Measurements from ENCODE around the gene LIPC.

Gene LIPC

DNA sequence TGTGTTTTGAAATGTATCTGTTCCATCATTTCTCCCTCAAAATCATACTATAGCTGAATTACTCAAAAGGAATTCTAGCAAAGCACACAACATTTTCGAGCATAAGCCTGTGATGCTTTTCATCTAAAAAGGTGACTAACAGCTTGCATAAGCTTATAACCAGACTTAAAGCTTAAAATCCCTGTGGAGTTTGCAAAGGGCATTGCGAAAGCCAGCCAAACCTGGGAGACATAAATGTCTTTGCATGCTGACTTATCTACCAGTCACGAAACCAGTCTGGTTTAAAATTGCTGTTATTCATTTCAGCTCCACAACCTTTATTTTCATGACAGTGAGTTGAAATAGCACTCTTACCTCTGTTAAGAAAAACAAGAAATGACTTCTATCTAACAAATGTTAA is 35.6 kb upstream of the LIPC start:
- TF ChIP-seq, protein P1, sequence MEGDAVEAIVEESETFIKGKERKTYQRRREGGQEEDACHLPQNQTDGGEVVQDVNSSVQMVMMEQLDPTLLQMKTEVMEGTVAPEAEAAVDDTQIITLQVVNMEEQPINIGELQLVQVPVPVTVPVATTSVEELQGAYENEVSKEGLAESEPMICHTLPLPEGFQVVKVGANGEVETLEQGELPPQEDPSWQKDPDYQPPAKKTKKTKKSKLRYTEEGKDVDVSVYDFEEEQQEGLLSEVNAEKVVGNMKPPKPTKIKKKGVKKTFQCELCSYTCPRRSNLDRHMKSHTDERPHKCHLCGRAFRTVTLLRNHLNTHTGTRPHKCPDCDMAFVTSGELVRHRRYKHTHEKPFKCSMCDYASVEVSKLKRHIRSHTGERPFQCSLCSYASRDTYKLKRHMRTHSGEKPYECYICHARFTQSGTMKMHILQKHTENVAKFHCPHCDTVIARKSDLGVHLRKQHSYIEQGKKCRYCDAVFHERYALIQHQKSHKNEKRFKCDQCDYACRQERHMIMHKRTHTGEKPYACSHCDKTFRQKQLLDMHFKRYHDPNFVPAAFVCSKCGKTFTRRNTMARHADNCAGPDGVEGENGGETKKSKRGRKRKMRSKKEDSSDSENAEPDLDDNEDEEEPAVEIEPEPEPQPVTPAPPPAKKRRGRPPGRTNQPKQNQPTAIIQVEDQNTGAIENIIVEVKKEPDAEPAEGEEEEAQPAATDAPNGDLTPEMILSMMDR (IDR thresholded peaks at IDR 0.05; ENCODE audit: control insufficient read depth, insufficient read depth, low read depth, low read length, missing control alignments): no peak
- no peak overlapping the region for H3K4me3 ChIP-seq (ENCODE audit: control insufficient read depth, low read depth, low read length)
- DNase-seq (ENCODE audit: low read depth): peak; percentile 97

DNA sequence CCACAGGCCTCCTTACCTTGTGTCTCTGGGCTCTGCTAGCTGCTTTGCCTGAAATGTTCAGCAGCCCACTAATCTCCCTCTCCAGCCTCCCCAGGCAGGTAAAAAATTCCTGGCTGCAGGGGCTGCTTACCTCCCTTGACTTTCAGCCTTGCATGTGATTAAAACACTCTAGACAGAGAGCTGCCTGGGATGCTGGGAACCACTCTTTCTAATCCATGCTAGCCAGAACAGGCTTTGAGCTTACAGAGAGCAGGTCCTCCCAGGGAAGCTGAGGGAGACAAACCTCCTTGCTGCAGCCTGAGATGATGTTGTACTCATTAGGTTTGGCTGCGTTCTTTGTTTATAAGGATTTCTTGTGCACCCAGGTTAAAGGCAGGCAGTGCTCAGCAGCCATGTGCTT is 33.7 kb upstream of the LIPC start:
- H3K4me3 ChIP-seq (ENCODE audit: control insufficient read depth, low read depth, low read length): no peak overlapping the region
- TF ChIP-seq, protein P1 (IDR thresholded peaks at IDR 0.05; ENCODE audit: control insufficient read depth, insufficient read depth, low read depth, low read length, missing control alignments): no peak
- DNase-seq (ENCODE audit: low read depth): no peak

- DNase-seq (ENCODE audit: low read depth): no peak
- TF ChIP-seq, protein P1 (IDR thresholded peaks at IDR 0.05; ENCODE audit: control insufficient read depth, insufficient read depth, low read depth, low read length, missing control alignments): no peak
Measured at GRCh38 chr15:58398643-58399042, 33.1 kb upstream of the LIPC start.

GRCh38 chr15:58399739-58400138 is 32.1 kb upstream of the LIPC start:
- no peak for DNase-seq (ENCODE audit: low read depth)
- TF ChIP-seq, protein P1 (IDR thresholded peaks at IDR 0.05; ENCODE audit: control insufficient read depth, insufficient read depth, low read depth, low read length, missing control alignments): no peak
- no peak overlapping the region for H3K4me3 ChIP-seq (ENCODE audit: control insufficient read depth, low read depth, low read length)

More at GRCh38 chr15:58398643-58399042, 33.1 kb upstream of the LIPC start:
- no peak overlapping the region for H3K4me3 ChIP-seq (ENCODE audit: control insufficient read depth, low read depth, low read length)

GRCh38 chr15:58401276-58401675 is 30.5 kb upstream of the LIPC start:
- TF ChIP-seq, protein P1 (IDR thresholded peaks at IDR 0.05; ENCODE audit: control insufficient read depth, insufficient read depth, low read depth, low read length, missing control alignments): no peak
- no peak overlapping the region for H3K4me3 ChIP-seq (ENCODE audit: control insufficient read depth, low read depth, low read length)
- no peak for DNase-seq (ENCODE audit: low read depth)

DNA sequence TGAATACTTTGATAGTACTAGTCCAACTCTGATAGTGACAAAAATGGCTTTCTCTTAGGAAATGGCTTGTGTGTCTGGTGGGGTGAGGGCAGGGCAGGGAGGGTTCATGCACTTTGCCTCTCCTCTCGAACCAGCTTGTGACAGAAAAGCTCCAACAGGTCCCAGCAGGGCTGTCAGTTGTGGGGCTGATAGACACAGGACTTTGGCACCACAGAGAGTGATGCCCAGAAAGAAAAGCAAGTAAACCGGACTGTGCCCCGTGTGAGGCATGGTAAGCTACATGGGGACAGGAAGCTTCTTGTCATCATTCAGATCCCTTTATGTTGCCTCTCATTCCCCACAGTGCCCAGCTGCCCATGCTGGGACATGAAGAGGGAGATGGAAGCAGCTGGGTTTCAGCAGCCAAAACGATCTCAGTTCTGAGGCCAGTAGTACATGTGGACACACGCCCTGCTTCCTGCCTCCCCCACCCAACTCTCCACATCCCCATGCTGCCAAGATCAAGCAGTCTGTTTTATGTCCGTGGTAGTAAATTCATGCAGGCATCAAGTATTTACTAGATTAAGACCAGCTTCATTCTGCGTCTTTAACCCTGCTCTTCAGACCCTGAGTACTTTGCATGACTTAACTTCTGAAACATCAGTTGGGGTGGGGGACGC is 29.7 kb upstream of the LIPC start:
- no peak for DNase-seq (ENCODE audit: low read depth)
- H3K4me3 ChIP-seq (ENCODE audit: control insufficient read depth, low read depth, low read length): no peak overlapping the region
- TF ChIP-seq, protein P1 (IDR thresholded peaks at IDR 0.05; ENCODE audit: control insufficient read depth, insufficient read depth, low read depth, low read length, missing control alignments): no peak

All from AG09309 (cell line).